ENCODE results near the gene SULT1C2.

Gene SULT1C2

DNA sequence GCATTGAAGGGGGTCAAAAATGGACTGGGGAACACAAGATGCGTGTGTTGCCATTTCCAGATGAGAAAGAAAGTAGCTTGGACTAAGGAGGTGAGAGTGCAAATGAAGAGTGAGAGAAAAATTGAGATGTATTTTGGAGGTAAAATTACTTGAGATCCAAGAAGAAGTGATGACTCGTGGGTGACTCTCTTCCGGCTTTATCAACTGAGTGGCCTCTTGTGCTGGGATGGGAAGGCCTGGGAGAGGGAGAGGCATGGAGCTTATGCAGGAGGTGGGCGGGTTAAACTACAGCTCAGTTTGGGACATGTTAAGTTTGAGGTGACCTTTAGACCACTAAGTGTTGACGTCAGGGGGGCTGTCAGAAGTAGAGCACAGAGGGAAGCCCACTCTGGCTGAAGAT lies 34.9 kb downstream of the SULT1C2 start:
- DNase-seq (ENCODE audit: low read depth), result no peak
- TF ChIP-seq CTCF (conservative IDR thresholded peaks at IDR 0.05; ENCODE audit: low read depth, low read length), result no peak

GRCh38 chr2:108324531-108325255 lies 36.0 kb downstream of the SULT1C2 start:
- no peak for TF ChIP-seq CTCF (conservative IDR thresholded peaks at IDR 0.05; ENCODE audit: low read depth, low read length)
- DNase-seq (ENCODE audit: low read depth), result peak; percentile 87
- no peak overlapping the region for H3K4me3 ChIP-seq (ENCODE audit: low read depth, low read length)

More for the DNA sequence above, 34.9 kb downstream of the SULT1C2 start:
- H3K4me3 ChIP-seq (ENCODE audit: low read depth, low read length), result no peak overlapping the region

DNA sequence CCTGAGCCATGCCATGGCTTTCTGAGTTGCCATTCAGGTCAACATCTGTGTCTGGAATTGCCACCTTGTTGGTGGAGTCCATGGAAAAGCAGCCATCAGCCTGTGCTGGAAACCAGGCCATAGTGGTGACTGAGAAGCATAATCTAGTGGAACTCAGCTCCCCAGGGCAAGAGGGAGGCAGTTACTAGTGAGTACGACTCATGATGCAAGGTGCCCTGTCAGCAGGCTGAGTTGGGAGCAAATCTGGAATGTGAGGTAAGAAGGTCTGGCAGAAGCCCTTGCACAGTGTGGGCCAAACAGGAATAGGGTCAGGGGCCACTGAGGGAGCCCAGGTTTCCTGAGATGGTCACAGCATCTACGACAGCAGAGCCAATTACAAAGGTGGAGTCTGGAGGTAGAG lies 37.1 kb downstream of the SULT1C2 start:
- TF ChIP-seq CTCF (conservative IDR thresholded peaks at IDR 0.05; ENCODE audit: low read depth, low read length), result no peak
- DNase-seq (ENCODE audit: low read depth), result no peak
- H3K4me3 ChIP-seq (ENCODE audit: low read depth, low read length), result no peak overlapping the region

DNA sequence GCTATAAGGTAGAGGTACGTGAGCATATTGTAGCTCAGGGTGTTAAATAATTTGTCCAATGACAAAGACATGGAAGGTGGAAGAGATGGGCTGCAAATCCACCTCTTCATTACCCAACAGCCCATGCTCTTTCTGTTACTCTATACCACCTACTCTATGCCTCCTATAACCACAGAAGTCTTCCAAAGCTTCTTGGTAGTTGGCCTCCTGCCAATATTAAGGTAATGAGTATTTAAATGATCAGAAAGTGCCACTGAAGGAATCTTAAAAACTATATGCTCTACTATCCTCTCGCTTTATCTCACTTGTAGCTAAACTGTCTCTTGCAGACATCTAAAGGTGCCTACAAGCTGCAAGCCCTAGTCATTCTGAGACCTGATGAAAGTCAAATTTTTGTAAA lies 41.1 kb downstream of the SULT1C2 start:
- H3K4me3 ChIP-seq (ENCODE audit: low read depth, low read length), result no peak overlapping the region
- DNase-seq (ENCODE audit: low read depth), result no peak
- no peak for TF ChIP-seq CTCF (conservative IDR thresholded peaks at IDR 0.05; ENCODE audit: low read depth, low read length)

DNA sequence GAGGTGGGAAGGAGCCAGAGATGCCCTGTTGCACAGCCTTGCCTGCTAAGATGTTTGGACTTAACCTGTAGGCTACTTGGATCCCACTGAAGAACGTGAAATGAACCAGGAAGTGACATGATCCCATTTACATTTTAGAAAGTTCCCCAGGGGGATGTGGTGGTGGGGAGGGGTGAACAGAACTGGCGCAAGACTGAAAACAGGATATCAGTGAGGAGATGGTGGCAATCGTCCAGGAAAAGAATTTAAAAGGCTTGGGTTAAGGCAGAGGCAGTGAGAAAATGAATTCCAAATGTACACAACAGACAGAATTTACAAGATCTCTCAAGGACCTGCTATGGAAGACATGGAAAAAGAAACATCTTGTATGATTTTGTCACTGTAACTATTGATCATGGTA lies 42.3 kb downstream of the SULT1C2 start:
- peak; percentile 75 for DNase-seq (ENCODE audit: low read depth)
- H3K4me3 ChIP-seq (ENCODE audit: low read depth, low read length), result no peak overlapping the region
- no peak for TF ChIP-seq CTCF (conservative IDR thresholded peaks at IDR 0.05; ENCODE audit: low read depth, low read length)

- no peak overlapping the region for H3K4me3 ChIP-seq (ENCODE audit: low read depth, low read length)
- no peak for TF ChIP-seq CTCF (conservative IDR thresholded peaks at IDR 0.05; ENCODE audit: low read depth, low read length)
- no peak for DNase-seq (ENCODE audit: low read depth)
These were observed 57.3 kb downstream of the SULT1C2 start for GRCh38 chr2:108345951-108346350.

GRCh38 chr2:108346827-108347226 lies 58.1 kb downstream of the SULT1C2 start:
- no peak overlapping the region for H3K4me3 ChIP-seq (ENCODE audit: low read depth, low read length)
- TF ChIP-seq CTCF (conservative IDR thresholded peaks at IDR 0.05; ENCODE audit: low read depth, low read length), result no peak
- DNase-seq (ENCODE audit: low read depth), result no peak
